PC-9 (cell line): Measurements from ENCODE around the gene R3HDM2.
"Not testable (repeated sequence)": the region's sequence is repeated elsewhere in the genome, so short reads cannot be mapped to it uniquely, and the experiment has no call there.

Experiments used
- CTCF ChIP-seq: fragments of 200-600 bp; sonication (generic); conservative IDR thresholded peaks from 2 replicates; pipeline ENCODE4 v1.6.1; 2017; ENCODE audit warnings: mixed run types, antibody characterized with exemption, mild to moderate bottlenecking, moderate library complexity
- EZH2 ChIP-seq: fragments of 200-600 bp; sonication (generic); IDR thresholded peaks from 2 replicates; pipeline ENCODE4 v1.8.0; 2017; ENCODE audit warnings: antibody characterized with exemption, low read depth

- not testable (repeated sequence) for TF ChIP-seq CTCF, EZH2
Observed at GRCh38 chr12:57426948-57427347, 3.9 kb downstream of the R3HDM2 start.
